ENCODE measurements around the gene BAIAP3.

DNA sequence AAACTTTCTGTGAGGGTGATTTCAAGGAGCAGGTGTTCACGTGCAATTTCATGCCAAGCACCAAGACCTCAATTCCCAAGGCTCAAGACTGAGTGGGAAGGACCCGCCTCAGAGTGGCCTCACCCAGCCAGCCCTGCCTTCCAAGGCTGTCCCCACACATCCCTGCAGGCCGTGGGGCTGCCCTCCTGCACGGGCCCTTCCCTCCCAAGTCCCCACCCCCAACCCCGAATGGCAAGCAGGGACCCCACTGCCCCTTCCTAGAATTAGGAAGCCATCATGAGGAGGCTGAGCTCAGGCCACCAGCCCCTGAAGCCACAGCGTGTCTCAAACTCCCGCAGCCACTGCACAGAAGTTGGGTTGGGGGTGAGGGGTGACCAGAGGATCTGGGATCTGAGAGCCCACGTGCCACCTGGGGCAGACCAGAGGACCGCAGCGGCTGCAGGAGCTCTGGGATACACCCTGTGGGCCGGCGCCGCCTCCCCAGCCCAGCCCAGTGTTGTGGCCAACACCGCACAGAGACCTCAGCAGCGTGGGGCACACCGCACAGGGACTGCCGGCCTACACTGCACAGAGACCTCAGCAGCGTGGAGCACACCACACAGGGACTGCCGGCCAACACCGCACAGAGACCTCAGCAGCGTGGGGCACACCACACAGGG lies 39.0 kb downstream of the BAIAP3 start:
- TF ChIP-seq, protein P1, sequence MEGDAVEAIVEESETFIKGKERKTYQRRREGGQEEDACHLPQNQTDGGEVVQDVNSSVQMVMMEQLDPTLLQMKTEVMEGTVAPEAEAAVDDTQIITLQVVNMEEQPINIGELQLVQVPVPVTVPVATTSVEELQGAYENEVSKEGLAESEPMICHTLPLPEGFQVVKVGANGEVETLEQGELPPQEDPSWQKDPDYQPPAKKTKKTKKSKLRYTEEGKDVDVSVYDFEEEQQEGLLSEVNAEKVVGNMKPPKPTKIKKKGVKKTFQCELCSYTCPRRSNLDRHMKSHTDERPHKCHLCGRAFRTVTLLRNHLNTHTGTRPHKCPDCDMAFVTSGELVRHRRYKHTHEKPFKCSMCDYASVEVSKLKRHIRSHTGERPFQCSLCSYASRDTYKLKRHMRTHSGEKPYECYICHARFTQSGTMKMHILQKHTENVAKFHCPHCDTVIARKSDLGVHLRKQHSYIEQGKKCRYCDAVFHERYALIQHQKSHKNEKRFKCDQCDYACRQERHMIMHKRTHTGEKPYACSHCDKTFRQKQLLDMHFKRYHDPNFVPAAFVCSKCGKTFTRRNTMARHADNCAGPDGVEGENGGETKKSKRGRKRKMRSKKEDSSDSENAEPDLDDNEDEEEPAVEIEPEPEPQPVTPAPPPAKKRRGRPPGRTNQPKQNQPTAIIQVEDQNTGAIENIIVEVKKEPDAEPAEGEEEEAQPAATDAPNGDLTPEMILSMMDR (IDR thresholded peaks at IDR 0.05 in 8 of 11, conservative IDR thresholded peaks at IDR 0.05 in 3 of 11) = no peak
- TF ChIP-seq POLR2A (IDR thresholded peaks at IDR 0.05) = no peak
